NCI-H2107 treated with DMSO at 0.1 percent for 48 hours (cell line): ENCODE results near the gene ERICH6B.
"Not testable (repeated sequence)": the region's sequence is repeated elsewhere in the genome, so short reads cannot be mapped to it uniquely, and the experiment has no call there.

Experiments
- DNase-seq: peaks from one replicate; lab custom pipeline; 2025; ENCODE audit not compliant: unreplicated experiment; lab: John Stamatoyannopoulos, UW

ERICH6B gene

DNA sequence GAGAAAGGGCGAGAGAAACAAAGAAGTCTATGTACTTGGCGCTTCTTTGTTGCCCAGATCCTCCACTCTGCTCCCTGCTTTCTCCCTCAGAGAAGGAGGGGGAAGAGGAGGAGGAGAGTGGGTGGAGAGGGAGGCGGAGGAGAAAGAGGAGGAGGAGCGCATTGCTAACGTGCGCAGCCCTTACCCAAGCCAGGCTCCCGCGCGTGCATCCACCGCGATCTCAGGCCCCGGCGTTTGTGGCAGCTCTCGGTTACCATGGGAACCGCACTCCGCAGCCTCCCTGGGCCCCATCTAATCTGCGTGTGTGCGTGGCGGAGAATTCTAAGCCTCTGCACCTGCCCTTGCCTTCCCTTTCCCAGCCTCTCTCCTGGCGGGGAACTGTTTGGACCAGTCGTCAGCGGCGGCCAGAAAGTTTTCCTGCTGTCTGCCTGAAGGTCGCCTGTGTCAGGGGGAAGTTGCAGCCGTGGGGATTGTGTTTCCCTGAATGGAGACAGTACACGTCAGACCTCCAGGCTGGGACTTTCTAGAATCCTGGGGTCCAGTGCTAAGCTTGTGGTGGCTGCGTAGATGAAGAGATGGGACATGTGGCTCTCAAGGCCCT lies at the start of gene ERICH6B:
TSS of gene ERICH6B (minus strand) at position 239 of the 601 bp plus-strand sequence. CDS start 18,734 bp downstream, outside the sequence.
- DNase-seq: peak; percentile 9

- not testable (repeated sequence) for DNase-seq
These were observed 47.4 kb upstream of the ERICH6B start for GRCh38 chr13:45662903-45663302.

DNA sequence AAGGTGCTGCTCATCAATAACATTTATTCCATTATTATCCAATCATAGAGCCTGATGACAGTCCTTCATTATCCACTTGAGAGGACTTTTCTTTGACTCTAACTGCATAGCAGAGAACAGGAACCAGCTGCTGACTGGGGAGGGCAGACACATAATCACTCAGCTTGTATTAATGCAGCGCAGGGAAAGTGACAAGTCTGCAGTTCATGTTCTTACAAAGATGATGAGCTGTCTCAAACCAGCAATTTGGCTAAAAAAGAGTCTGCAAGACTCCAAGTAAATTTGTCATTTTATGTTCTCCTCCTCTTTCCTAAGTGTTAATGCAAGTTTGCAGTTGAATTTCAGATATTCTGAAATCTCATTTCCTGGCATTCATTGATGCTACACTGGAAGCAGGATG lies 46.6 kb upstream of the ERICH6B start:
- DNase-seq: no peak

DNA sequence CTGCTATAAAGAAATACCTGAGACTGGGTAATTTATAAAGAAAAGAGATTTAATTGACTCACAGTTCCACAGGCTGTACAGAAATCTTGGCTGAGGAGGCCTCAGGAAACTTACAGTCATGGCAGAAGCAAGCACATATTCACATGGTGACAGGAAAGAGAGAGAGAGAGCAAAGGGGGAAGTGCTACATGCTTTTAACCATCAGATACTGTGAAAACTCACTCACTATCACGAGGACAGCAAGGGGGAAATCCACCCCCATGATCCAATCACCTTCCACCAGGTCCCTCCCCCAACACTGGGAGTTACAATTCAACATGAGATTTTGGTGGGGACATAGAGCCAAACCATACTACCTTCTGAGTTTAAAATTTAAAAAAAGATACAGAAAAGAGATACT lies 44.9 kb upstream of the ERICH6B start:
- not testable (repeated sequence) for DNase-seq

- DNase-seq: no peak
These were observed 44.0 kb upstream of the ERICH6B start for GRCh38 chr13:45659536-45659935.

DNA sequence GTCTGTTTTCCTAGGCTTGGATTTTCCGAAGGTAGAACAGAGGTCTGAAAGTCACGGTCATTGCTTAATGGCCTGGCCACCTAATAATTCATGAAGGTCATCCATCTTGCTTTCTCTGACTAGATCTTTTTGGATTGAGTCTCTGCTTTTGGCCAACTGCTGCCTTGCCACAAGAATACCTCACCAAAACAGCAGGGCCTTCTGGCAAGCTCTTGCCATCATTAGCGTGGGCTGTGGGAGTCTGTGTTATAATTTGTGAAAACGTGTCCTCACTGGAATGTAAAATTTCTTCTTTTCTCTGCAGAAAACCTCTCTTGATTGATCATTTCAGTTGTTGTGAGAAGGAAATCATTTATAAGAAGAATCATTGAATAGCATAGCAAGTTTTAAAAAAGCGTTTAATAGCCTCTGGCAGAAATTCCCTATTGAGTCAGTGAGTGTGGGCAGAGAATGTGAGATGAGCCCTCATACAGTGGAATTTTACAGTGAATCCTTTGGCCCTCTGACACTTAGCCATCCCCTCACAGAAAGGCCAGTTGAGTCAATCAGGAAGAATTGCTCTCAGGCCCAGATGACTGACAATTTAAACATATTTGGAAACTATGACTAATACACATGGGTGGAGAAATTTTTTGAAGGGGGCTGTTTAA lies 43.2 kb upstream of the ERICH6B start:
- no peak for DNase-seq

DNA sequence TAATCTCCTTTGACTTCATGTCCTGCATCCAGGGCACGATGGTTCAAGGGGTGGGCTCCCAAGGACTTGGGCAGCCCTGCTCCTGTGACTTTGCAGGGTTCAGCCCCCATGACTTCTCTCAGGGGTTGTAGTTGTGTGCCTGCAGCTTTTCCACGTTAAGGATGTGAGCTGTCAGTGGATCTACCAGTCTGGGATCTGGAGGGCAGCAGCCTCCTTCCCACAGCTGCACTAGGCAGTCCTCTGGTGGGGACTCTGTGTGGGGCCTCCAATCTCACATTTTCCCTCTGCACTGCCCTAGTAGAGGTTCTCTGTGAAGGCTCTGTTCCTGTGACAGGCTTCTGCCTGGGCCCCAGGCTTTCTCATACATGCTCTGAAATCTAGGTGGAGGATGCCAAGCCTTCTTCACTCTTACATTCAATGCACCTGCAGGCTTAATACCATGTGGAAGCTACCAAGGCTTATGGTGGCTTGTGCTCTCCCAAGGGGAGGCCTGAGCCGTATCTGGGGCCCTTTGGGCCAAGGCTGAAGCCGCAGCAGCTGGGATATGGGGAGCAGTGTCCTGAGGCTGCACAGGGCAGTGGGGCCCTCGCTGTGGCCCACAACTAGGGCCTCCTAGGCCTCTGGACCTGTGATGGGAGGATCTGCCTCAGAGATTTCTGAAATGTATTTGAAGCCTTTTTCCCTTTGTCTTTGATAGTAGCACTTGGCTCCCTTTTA lies 39.3 kb upstream of the ERICH6B start:
- DNase-seq: no peak

DNA sequence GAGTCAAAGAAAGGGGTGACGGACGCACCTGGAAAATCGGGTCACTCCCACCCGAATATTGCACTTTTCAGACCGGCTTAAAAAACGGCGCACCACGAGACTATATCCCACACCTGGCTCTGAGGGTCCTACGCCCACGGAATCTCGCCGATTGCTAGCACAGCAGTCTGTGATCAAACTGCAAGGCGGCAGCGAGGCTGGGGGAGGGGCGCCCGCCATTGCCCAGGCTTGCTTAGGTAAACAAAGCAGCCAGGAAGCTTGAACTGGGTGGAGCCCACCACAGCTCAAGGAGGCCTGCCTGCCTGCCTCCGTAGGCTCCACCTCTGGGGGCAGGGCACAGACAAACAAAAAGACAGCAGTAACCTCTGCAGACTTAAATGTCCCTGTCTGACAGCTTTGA lies 29.7 kb upstream of the ERICH6B start:
- DNase-seq: not testable (repeated sequence)

- DNase-seq: not testable (repeated sequence)
These were observed 26.6 kb upstream of the ERICH6B start for GRCh38 chr13:45642159-45642558.

- not testable (repeated sequence) for DNase-seq
These were observed 19.8 kb upstream of the ERICH6B start for GRCh38 chr13:45635291-45635690.

DNA sequence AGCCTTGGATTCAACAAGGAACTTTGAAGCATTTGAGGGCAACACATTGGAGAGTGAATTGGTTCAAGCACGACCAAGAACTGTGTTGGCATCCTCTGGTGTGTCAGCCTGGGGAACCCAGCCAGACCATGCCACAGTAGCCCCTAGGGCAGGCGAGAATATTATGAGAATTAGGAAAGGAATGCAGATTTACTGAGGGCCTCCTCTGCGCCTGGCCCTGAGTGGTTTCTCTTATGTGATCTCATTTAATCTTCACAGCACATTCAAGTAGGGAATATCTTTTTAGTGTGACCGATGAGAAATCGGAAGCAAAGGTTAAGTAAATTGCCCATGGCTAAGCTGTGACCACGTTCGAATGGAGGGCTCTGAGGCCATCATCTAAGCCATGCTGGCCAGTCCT lies 15.3 kb upstream of the ERICH6B start:
- no peak for DNase-seq

GRCh38 chr13:45629940-45630339 lies 14.4 kb upstream of the ERICH6B start:
- no peak for DNase-seq

DNA sequence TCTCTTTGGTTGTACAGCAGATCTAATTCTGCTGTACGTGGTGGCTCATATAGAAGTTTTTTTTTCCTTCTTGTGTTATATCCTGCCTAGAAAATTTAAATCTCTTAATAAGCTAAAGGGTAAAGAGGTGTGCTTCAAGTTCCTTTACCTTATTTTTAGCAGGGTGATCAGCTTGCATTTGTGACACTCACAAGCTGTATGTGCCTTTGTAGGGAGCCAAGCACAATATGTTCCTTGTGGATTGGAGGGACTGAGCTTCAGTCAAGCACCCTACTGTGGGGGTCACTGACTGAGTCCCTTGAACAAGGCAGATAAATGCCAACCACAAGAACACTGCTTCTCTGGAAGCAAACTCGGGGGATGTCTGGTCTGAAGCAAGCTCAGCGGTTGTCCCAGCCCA lies 12.6 kb upstream of the ERICH6B start:
- DNase-seq: no peak

- DNase-seq: no peak
These were observed 12.1 kb upstream of the ERICH6B start for GRCh38 chr13:45627656-45628055.

GRCh38 chr13:45626731-45627374 lies 11.3 kb upstream of the ERICH6B start:
- DNase-seq: no peak

GRCh38 chr13:45623516-45624090 lies 8.1 kb upstream of the ERICH6B start:
- DNase-seq: peak; percentile 10

DNA sequence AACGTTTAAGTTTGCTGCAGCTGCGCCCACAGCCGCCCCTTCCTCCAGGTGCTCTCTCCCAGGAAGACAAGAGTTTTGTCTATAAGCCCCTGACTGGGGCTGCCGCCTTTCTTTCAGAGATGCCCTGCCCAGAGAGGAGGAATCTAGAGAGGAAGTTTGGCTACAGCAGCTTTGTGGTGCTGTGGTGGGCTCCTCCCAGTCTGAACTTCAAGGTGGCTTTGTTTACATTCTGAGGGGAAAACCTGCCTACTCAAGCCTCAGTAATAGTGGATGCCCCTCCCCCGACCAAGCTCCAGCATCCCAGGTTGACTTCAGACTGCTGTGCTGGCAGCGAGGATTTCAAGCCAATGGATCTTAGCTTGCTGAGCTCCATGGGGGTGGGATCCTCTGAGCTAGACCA lies 6.4 kb upstream of the ERICH6B start:
- DNase-seq: no peak

DNA sequence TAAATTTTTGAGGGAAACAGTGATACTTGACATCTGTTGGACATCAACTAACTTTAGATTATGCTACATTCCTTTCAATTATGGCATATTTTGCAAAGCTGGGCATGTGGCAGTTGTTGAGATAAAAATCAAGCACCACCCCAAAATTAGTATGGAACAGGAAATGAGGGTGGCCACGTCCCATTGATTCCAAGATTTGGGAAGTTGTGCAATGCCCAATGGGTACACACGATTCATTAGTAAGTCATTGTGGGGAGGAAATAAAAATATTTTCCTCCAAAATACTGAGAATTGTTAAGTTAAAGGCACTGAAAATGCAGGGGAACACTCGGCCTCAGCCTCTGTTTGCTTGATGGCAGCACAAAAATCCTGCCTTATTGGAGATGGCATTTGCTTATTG lies 7.6 kb downstream of the ERICH6B start:
- DNase-seq: no peak

GRCh38 chr13:45604892-45605291 lies 10.6 kb downstream of the ERICH6B start:
- no peak for DNase-seq

- DNase-seq: no peak
These were observed 12.2 kb downstream of the ERICH6B start for GRCh38 chr13:45603338-45603737.
